ENCODE measurements around the gene CNDP2.

DNA sequence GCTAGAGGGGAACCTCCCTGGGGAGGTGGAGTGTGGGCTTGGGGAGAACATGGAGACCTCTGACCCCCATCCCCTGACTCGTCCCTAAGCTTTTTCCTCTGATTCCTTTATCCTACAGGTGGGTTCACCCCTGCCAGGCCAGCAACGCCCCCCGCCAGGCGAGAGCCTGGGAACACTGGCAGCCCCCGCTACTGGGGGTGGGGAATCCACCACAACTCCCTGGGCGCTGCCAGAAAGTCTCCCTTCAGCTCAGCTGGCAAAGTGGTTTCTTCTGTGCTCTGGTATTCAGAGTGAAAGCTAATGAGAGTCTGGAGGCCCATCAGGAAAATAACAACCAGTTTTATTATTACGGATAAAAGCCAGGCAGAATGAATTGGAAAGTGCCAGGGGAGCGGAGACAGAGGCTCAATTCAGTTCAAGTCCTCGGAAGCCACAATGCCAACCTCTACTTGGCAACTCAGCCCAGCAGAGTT is 41.8 kb upstream of the CNDP2 start:
- TF ChIP-seq TCF7L2 (IDR thresholded peaks at IDR 0.05; ENCODE audit: low read depth, low read length): no peak
- TF ChIP-seq, protein P1, sequence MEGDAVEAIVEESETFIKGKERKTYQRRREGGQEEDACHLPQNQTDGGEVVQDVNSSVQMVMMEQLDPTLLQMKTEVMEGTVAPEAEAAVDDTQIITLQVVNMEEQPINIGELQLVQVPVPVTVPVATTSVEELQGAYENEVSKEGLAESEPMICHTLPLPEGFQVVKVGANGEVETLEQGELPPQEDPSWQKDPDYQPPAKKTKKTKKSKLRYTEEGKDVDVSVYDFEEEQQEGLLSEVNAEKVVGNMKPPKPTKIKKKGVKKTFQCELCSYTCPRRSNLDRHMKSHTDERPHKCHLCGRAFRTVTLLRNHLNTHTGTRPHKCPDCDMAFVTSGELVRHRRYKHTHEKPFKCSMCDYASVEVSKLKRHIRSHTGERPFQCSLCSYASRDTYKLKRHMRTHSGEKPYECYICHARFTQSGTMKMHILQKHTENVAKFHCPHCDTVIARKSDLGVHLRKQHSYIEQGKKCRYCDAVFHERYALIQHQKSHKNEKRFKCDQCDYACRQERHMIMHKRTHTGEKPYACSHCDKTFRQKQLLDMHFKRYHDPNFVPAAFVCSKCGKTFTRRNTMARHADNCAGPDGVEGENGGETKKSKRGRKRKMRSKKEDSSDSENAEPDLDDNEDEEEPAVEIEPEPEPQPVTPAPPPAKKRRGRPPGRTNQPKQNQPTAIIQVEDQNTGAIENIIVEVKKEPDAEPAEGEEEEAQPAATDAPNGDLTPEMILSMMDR (IDR thresholded peaks at IDR 0.05): no peak

Measured in Panc1 (cell line).